Ectodermal cell (in vitro differentiated cells): ENCODE data around the gene CLCC1.

Experiments
- H3K27ac ChIP-seq: 2 replicates; pipeline ENCODE4 v1.7.0; 2013; ENCODE audit warnings: mild to moderate bottlenecking, low read depth, low read length; ENCODE audit not compliant: insufficient read depth, poor library complexity, severe bottlenecking
- H3K27me3 ChIP-seq: 2 replicates; pipeline ENCODE4 v1.7.0; 2013; ENCODE audit warnings: mild to moderate bottlenecking, low read length; ENCODE audit not compliant: insufficient read depth, control insufficient read depth, poor library complexity, severe bottlenecking
- H3K36me3 ChIP-seq: one replicate; pipeline ENCODE4 v1.7.0; 2013; ENCODE audit warnings: low read length; ENCODE audit not compliant: control insufficient read depth, insufficient read depth
- H3K4me1 ChIP-seq: one replicate; pipeline ENCODE4 v1.7.0; 2013; ENCODE audit warnings: low read length; ENCODE audit not compliant: control insufficient read depth, insufficient read depth
- H3K4me3 ChIP-seq: 2 replicates; pipeline ENCODE4 v1.7.0; 2013; ENCODE audit warnings: low read depth, low read length, control low read depth; ENCODE audit not compliant: insufficient read depth
- H3K9me3 ChIP-seq: 2 replicates; pipeline ENCODE4 v1.7.0; 2013; ENCODE audit warnings: mild to moderate bottlenecking, low read length, moderate library complexity; ENCODE audit not compliant: control insufficient read depth
- WGBS, 2 experiments: methylation state at CpG; one replicate each; pipeline ENCODE4 v1.1.7; 2013; ENCODE audit warnings: missing lambda C conversion rate in 2 of 2; 5-methylcytosine and 5-hydroxymethylcytosine counted together

Gene CLCC1

DNA sequence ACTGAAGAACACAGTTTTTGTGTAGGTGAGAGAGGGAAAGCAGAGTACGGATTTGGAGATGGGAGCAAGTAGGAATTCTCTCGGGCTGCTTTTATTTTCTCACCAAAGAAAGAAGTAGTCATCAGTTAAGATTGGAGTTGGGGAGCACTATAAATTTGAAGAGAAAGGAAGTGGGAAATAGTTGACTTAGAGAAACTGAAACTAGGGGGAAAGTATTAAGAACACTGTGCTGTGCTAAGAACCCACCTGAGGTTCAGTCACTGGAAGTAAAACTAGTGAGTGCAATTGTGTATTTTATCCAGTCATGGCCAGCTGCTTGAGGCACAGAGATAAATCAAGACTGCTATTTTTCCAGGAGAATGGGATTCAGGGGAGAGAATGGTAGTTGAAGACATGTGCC is 37.4 kb downstream of the CLCC1 start:
- Histone ChIP-seq H3K4me1 (no peaks in the 10 kb centered on the region), H3K27me3 (no peaks in the 10 kb centered on the region), H3K9me3 (no peaks in the 10 kb centered on the region), H3K27ac (no peak overlapping the region), H3K36me3 (peaks cover 11% of the 10 kb centered on the region), H3K4me3 (no peak overlapping the region)
- 93 to 98% methylated on average over 2 of the region's 2 CpGs for WGBS, 2 experiments

GRCh38 chr1:108916788-108917187 is 46.5 kb downstream of the CLCC1 start:
- Histone ChIP-seq H3K4me1 (no peaks in the 10 kb centered on the region), H3K27me3 (no peaks in the 10 kb centered on the region), H3K4me3 (no peak overlapping the region), H3K36me3 (no peaks in the 10 kb centered on the region), H3K9me3 (no peaks in the 10 kb centered on the region), H3K27ac (no peak overlapping the region)
- 93 to 94% methylated on average over 1 of the region's 2 CpGs for WGBS, 2 experiments
